ENCODE data around the gene GPC5. TPM values are rescaled to one million over a fixed set of nuclear protein-coding genes. Genes with fewer than 3 reads are reported as not detected.

Gene GPC5
- total and polyA plus RNA-seq, 2 experiments from 2014 or later, result 0.32 TPM; not detected in 1

DNA sequence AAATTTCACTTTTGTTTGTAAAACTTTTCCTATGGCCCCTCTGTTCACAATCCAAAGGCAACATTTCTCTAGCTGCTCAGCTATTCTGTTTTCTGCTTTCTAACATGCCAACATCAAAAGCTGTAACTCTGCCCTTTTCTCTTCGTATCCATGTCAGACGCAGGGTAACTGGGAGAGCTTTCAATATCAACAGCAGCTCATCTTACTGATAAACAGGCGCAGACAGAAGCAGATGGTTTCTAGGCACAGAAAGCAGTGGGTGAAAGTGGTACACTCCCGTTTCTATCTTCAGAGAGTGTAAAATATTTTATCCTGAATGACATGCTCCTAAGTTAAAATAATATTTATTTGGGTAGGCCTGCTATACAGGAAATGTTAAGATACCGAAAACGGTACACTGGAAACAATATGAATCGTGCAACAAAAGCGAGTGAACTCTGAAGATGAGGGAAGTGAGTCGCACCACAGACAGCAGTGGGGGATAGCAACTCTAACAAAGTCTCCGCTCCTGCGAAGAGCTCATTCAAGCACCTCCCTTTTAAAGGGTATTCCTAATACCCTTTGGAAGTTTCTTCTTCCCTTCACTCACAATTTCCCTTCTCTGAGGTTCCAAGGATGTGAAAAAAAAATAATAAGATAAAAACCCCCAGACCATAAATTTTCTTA is 798.3 kb downstream of the GPC5 start:
- H3K9me3 ChIP-seq (ENCODE audit: low read depth), result no peaks in the 10 kb centered on the region
- no peak overlapping the region for H3K4me2 ChIP-seq (ENCODE audit: unreplicated experiment)
- no peaks in the 10 kb centered on the region for H3F3A ChIP-seq (ENCODE audit: insufficient read depth)
- WGBS, 2 experiments (ENCODE audit: low coverage in 1 of 2, low lambda C conversion rate in 2 of 2, missing lambda C conversion rate in 2 of 2), result 58 to 64% methylated on average over 11 of the region's 11 CpGs
- H4K20me1 ChIP-seq (ENCODE audit: insufficient read depth), result no peaks in the 10 kb centered on the region
- no peak overlapping the region for H3K4me3 ChIP-seq
- no peaks in the 10 kb centered on the region for H3K27me3 ChIP-seq (replicated peaks; ENCODE audit: insufficient read depth)
- H3K79me2 ChIP-seq (ENCODE audit: insufficient read depth), result no peaks in the 10 kb centered on the region
- H3K27ac ChIP-seq, result no peak overlapping the region
- H3K4me1 ChIP-seq (ENCODE audit: insufficient read depth), result no peaks in the 10 kb centered on the region
- no peak overlapping the region for H2AFZ ChIP-seq
- no peaks in the 10 kb centered on the region for H3K9me2 ChIP-seq (ENCODE audit: insufficient read depth)
- no peak for DNase-seq
- in situ Hi-C loops (cut with MboI), result no loop called here
- H3K9ac ChIP-seq, result no peak overlapping the region
- no peak for TF ChIP-seq EZH2phosphoT487 (IDR thresholded peaks at IDR 0.05; ENCODE audit: insufficient read depth, low read depth)
- no peak for TF ChIP-seq EZH2 (IDR thresholded peaks at IDR 0.05; ENCODE audit: insufficient read depth, poor library complexity, severe bottlenecking)
- H3K36me3 ChIP-seq (ENCODE audit: low read depth), result no peaks in the 10 kb centered on the region

- Histone ChIP-seq H3K9me3 (ENCODE audit: low read depth) (no peaks in the 10 kb centered on the region), H3K79me2 (ENCODE audit: insufficient read depth) (no peaks in the 10 kb centered on the region), H3K27me3 (replicated peaks; ENCODE audit: insufficient read depth) (no peaks in the 10 kb centered on the region), H3K36me3 (ENCODE audit: low read depth) (no peaks in the 10 kb centered on the region), H3K9ac (no peak overlapping the region), H2AFZ (no peak overlapping the region), H4K20me1 (ENCODE audit: insufficient read depth) (no peaks in the 10 kb centered on the region), H3K27ac (no peak overlapping the region), H3K9me2 (ENCODE audit: insufficient read depth) (no peaks in the 10 kb centered on the region), H3F3A (ENCODE audit: insufficient read depth) (no peaks in the 10 kb centered on the region), H3K4me2 (ENCODE audit: unreplicated experiment) (no peak overlapping the region), H3K4me3 (no peak overlapping the region), H3K4me1 (ENCODE audit: insufficient read depth) (no peaks in the 10 kb centered on the region)
- in situ Hi-C loops (cut with MboI), result no loop called here
- no peak for TF ChIP-seq EZH2phosphoT487 (IDR thresholded peaks at IDR 0.05; ENCODE audit: insufficient read depth, low read depth)
- no peak for TF ChIP-seq EZH2 (IDR thresholded peaks at IDR 0.05; ENCODE audit: insufficient read depth, poor library complexity, severe bottlenecking)
- 43 to 48% methylated on average over 4 of the region's 4 CpGs for WGBS, 2 experiments (ENCODE audit: low coverage in 1 of 2, low lambda C conversion rate in 2 of 2, missing lambda C conversion rate in 2 of 2)
- DNase-seq, result no peak
Measured at GRCh38 chr13:92197669-92198068, 799.2 kb downstream of the GPC5 start.

DNA sequence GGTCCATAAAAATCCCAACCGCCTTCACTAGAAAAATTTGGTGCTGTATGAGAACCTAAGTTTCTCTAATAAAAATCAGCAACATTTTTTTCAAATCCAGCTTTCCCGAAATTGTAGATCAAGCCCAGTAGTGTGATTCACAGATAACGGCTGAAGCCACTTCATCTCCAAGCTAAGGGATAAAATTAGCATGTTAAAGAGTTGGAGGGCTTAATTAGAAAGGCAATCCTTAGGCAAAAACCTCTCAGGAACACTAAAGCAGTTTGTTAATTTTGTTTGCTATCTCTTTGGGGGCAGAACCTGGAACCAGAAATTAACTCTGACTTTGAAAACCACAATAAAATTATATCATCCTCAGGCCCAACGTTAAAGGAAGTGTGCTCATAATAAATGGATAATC is 820.2 kb downstream of the GPC5 start:
- DNase-seq, result no peak
- Histone ChIP-seq H3K79me2 (ENCODE audit: insufficient read depth) (no peaks in the 10 kb centered on the region), H2AFZ (no peak overlapping the region), H3K9me3 (ENCODE audit: low read depth) (no peaks in the 10 kb centered on the region), H3K27ac (no peak overlapping the region), H3K9me2 (ENCODE audit: insufficient read depth) (no peaks in the 10 kb centered on the region), H3K36me3 (ENCODE audit: low read depth) (no peaks in the 10 kb centered on the region), H3K27me3 (replicated peaks; ENCODE audit: insufficient read depth) (no peaks in the 10 kb centered on the region), H3K4me2 (ENCODE audit: unreplicated experiment) (no peak overlapping the region), H3K4me1 (ENCODE audit: insufficient read depth) (no peaks in the 10 kb centered on the region), H4K20me1 (ENCODE audit: insufficient read depth) (no peaks in the 10 kb centered on the region), H3F3A (ENCODE audit: insufficient read depth) (no peaks in the 10 kb centered on the region), H3K9ac (no peak overlapping the region), H3K4me3 (no peak overlapping the region)
- WGBS, 2 experiments (ENCODE audit: low coverage in 1 of 2, low lambda C conversion rate in 2 of 2, missing lambda C conversion rate in 2 of 2), result 31 to 37% methylated on average over 4 of the region's 4 CpGs
- TF ChIP-seq EZH2 (IDR thresholded peaks at IDR 0.05; ENCODE audit: insufficient read depth, poor library complexity, severe bottlenecking) (no peak), EZH2phosphoT487 (IDR thresholded peaks at IDR 0.05; ENCODE audit: insufficient read depth, low read depth) (no peak)
- in situ Hi-C loops (cut with MboI), result no loop called here

DNA sequence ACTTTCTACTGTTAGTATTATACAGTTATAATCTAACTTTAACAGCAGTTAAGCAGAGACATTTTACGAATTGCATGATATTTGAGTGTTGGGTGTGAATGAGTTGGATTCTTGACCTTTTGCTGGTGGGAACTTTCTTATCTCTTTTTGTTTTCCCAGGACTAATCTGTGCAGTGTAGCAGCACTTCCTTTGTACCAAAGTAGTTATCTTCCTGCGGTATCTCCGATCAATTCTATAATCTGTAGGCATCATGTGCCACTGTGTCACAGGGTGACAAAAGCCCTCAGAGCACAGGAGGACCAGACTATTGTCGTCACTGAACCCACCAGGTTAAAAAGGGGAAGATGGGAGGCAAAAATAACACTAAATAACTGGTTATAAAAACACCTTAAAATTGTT is 823.5 kb downstream of the GPC5 start:
- H4K20me1 ChIP-seq (ENCODE audit: insufficient read depth), result no peaks in the 10 kb centered on the region
- H3K9ac ChIP-seq, result no peak overlapping the region
- in situ Hi-C loops (cut with MboI), result no loop called here
- H3K27ac ChIP-seq, result no peak overlapping the region
- no peak for TF ChIP-seq EZH2 (IDR thresholded peaks at IDR 0.05; ENCODE audit: insufficient read depth, poor library complexity, severe bottlenecking)
- TF ChIP-seq EZH2phosphoT487 (IDR thresholded peaks at IDR 0.05; ENCODE audit: insufficient read depth, low read depth), result no peak
- no peaks in the 10 kb centered on the region for H3K4me1 ChIP-seq (ENCODE audit: insufficient read depth)
- H3K27me3 ChIP-seq (replicated peaks; ENCODE audit: insufficient read depth), result no peaks in the 10 kb centered on the region
- no peak overlapping the region for H2AFZ ChIP-seq
- WGBS, 2 experiments (ENCODE audit: low coverage in 1 of 2, low lambda C conversion rate in 2 of 2, missing lambda C conversion rate in 2 of 2), result 53 to 54% methylated on average over 4 of the region's 4 CpGs
- no peaks in the 10 kb centered on the region for H3K9me3 ChIP-seq (ENCODE audit: low read depth)
- 0 out of 2 replicates have a peak, but pooled peaks cover 5% of the 10 kb centered on the region for H3F3A ChIP-seq (ENCODE audit: insufficient read depth)
- H3K36me3 ChIP-seq (ENCODE audit: low read depth), result no peaks in the 10 kb centered on the region
- no peaks in the 10 kb centered on the region for H3K9me2 ChIP-seq (ENCODE audit: insufficient read depth)
- H3K79me2 ChIP-seq (ENCODE audit: insufficient read depth), result no peaks in the 10 kb centered on the region
- DNase-seq, result no peak
- H3K4me3 ChIP-seq, result no peak overlapping the region
- H3K4me2 ChIP-seq (ENCODE audit: unreplicated experiment), result no peak overlapping the region

Data from GM23248 (cell line).